Parathyroid adenoma (tissue), 2 donors: ENCODE results near the gene ARHGAP10.

Experiments
- H2AFZ ChIP-seq: fragments of 300-600 bp; sonication (generic); one replicate; pipeline ENCODE4 v1.7.0; 2017; ENCODE audit warnings: antibody characterized with exemption, mild to moderate bottlenecking
- H3K27ac ChIP-seq: fragments of 300-600 bp; sonication (generic); one replicate; pipeline ENCODE4 v1.7.0; 2017
- H3K27me3 ChIP-seq: fragments of 300-600 bp; sonication (generic); one replicate; pipeline ENCODE4 v1.7.0; 2017; ENCODE audit warnings: low read length; ENCODE audit not compliant: control insufficient read depth, insufficient read depth
- H3K36me3 ChIP-seq: fragments of 300-600 bp; sonication (generic); one replicate; pipeline ENCODE4 v1.7.0; 2017; ENCODE audit warnings: low read length; ENCODE audit not compliant: control insufficient read depth, insufficient read depth
- H3K4me1 ChIP-seq: fragments of 300-600 bp; sonication (generic); one replicate; pipeline ENCODE4 v1.7.0; 2017; ENCODE audit warnings: control low read depth
- H3K4me2 ChIP-seq: fragments of 300-600 bp; sonication (generic); one replicate; pipeline ENCODE4 v1.7.0; 2017; ENCODE audit warnings: low read length
- H3K4me3 ChIP-seq: fragments of 300-600 bp; sonication (generic); one replicate; pipeline ENCODE4 v1.7.0; 2017; ENCODE audit warnings: low read depth, low read length
- H3K79me2 ChIP-seq: fragments of 300-600 bp; sonication (generic); one replicate; pipeline ENCODE4 v1.7.0; 2017; ENCODE audit warnings: control low read depth
- H3K9ac ChIP-seq: fragments of 300-600 bp; sonication (generic); one replicate; pipeline ENCODE4 v1.7.0; 2017; ENCODE audit warnings: mild to moderate bottlenecking
- H3K9me3 ChIP-seq: fragments of 300-600 bp; sonication (generic); one replicate; pipeline ENCODE4 v1.7.0; 2017; ENCODE audit warnings: low read length; ENCODE audit not compliant: control insufficient read depth
- TF ChIP-seq, protein P1 (sequence below): fragments of 300-600 bp; sonication (generic); IDR thresholded peaks from one replicate; pipeline ENCODE4 v1.7.0; 2017; ENCODE audit warnings: antibody characterized with exemption, mild to moderate bottlenecking
- donor health status: primary hyperparathyroidism.

The ARHGAP10 gene

DNA sequence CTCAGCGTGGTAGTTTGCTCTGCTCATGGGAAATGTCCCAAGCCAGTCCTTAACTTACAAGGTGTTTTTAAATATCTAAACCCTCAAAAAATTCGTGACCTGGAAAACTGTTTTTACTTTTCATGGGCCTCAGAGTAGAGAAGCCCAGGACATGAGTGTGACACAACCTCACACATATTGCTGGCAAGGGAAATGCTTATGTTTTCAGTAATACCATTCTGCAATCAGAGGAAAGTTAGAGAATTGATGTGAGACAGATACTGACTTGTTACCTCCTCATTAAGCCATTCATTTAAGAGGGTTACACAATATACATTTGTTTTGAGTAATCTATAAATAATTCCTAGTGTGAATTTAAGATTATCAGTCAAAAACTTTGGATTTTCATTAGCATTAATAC, 209.5 kb downstream of the ARHGAP10 start:
- TF ChIP-seq, protein P1, sequence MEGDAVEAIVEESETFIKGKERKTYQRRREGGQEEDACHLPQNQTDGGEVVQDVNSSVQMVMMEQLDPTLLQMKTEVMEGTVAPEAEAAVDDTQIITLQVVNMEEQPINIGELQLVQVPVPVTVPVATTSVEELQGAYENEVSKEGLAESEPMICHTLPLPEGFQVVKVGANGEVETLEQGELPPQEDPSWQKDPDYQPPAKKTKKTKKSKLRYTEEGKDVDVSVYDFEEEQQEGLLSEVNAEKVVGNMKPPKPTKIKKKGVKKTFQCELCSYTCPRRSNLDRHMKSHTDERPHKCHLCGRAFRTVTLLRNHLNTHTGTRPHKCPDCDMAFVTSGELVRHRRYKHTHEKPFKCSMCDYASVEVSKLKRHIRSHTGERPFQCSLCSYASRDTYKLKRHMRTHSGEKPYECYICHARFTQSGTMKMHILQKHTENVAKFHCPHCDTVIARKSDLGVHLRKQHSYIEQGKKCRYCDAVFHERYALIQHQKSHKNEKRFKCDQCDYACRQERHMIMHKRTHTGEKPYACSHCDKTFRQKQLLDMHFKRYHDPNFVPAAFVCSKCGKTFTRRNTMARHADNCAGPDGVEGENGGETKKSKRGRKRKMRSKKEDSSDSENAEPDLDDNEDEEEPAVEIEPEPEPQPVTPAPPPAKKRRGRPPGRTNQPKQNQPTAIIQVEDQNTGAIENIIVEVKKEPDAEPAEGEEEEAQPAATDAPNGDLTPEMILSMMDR, result no peak
- no peaks in the 10 kb centered on the region for H3K27me3 ChIP-seq
- no peaks in the 10 kb centered on the region for H3K9me3 ChIP-seq
- H3K4me1 ChIP-seq, result no peaks in the 10 kb centered on the region
- no peak overlapping the region for H3K4me3 ChIP-seq
- no peak overlapping the region for H3K9ac ChIP-seq
- no peak overlapping the region for H3K4me2 ChIP-seq
- H3K36me3 ChIP-seq, result no peaks in the 10 kb centered on the region
- no peak overlapping the region for H3K27ac ChIP-seq
- no peak overlapping the region for H2AFZ ChIP-seq
- no peaks in the 10 kb centered on the region for H3K79me2 ChIP-seq

DNA sequence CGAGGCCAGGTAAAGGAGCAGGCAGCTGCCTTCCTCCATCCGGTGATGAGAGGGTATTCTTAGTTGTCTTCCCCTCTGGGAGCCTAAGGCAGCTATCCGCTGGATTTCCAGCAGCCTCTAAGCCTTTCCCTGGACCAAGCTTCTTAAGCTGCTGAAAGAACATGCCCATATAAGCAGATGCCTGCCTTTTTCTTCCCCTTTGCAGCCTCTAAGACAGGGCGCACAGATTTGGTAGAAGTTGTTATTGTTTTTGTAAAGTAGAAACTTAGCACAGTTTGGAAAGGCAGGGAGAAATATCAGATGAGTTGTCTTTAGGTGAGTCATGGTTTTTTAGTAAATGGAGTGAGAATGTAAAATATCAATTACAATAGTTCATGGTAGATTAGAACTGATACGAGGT, 210.8 kb downstream of the ARHGAP10 start:
- TF ChIP-seq, protein P1, result no peak
- no peak overlapping the region for H3K27ac ChIP-seq
- no peak overlapping the region for H3K4me2 ChIP-seq
- H3K36me3 ChIP-seq, result no peaks in the 10 kb centered on the region
- H3K4me3 ChIP-seq, result no peak overlapping the region
- no peaks in the 10 kb centered on the region for H3K9me3 ChIP-seq
- no peaks in the 10 kb centered on the region for H3K27me3 ChIP-seq
- no peaks in the 10 kb centered on the region for H3K79me2 ChIP-seq
- H2AFZ ChIP-seq, result no peak overlapping the region
- no peak overlapping the region for H3K9ac ChIP-seq
- H3K4me1 ChIP-seq, result no peaks in the 10 kb centered on the region

DNA sequence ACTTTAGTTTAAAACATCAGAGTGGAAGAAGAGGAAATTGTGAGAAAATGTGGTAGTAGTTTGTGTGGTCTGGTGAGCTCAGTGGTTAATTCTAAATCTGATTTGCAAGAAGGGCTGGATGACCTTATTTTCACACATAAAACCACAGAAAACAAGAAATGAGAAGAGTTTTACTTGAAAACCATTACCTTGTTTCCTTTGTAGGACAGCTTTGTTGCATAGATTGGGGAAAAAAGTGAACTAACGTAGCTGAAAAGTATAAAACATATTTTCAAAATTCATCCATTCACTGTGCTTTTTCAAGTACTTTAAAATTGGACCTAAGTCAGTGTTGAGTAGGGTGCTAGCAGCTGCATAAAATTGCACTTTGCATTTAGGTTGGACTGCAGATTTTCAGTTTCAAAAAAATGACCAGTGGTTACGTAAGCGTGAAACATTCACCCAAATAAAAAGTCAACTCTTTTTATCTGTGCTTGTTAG, 211.3 kb downstream of the ARHGAP10 start:
- Histone ChIP-seq H3K4me2 (no peak overlapping the region), H3K9me3 (no peaks in the 10 kb centered on the region), H3K4me1 (no peaks in the 10 kb centered on the region), H3K4me3 (no peak overlapping the region), H2AFZ (no peak overlapping the region), H3K9ac (no peak overlapping the region), H3K79me2 (no peaks in the 10 kb centered on the region), H3K36me3 (no peaks in the 10 kb centered on the region), H3K27ac (no peak overlapping the region), H3K27me3 (no peaks in the 10 kb centered on the region)
- TF ChIP-seq, protein P1, result no peak

DNA sequence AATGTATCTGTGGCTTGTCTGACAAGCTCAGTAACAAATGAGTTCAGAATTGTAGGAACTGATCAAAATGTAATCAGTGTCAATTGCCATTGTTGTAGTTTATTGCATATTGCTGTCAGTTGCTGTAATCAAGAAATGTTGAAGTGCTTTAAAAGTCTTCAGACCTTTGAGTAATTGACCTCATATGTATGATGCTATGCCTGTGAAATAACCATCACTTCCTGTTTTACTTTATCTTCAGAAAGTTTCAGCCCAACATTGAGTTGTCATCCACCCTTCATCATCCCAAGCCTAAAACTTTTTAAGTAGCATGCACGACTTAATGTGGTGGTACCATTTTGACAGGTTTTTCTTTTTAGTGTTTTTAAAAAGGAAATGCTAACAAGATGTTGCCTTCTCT, 212.4 kb downstream of the ARHGAP10 start:
- TF ChIP-seq, protein P1, result no peak
- no peaks in the 10 kb centered on the region for H3K79me2 ChIP-seq
- H3K9me3 ChIP-seq, result no peaks in the 10 kb centered on the region
- H3K36me3 ChIP-seq, result no peaks in the 10 kb centered on the region
- no peak overlapping the region for H2AFZ ChIP-seq
- no peak overlapping the region for H3K4me2 ChIP-seq
- H3K27me3 ChIP-seq, result no peaks in the 10 kb centered on the region
- H3K9ac ChIP-seq, result no peak overlapping the region
- no peaks in the 10 kb centered on the region for H3K4me1 ChIP-seq
- H3K4me3 ChIP-seq, result no peak overlapping the region
- H3K27ac ChIP-seq, result no peak overlapping the region

DNA sequence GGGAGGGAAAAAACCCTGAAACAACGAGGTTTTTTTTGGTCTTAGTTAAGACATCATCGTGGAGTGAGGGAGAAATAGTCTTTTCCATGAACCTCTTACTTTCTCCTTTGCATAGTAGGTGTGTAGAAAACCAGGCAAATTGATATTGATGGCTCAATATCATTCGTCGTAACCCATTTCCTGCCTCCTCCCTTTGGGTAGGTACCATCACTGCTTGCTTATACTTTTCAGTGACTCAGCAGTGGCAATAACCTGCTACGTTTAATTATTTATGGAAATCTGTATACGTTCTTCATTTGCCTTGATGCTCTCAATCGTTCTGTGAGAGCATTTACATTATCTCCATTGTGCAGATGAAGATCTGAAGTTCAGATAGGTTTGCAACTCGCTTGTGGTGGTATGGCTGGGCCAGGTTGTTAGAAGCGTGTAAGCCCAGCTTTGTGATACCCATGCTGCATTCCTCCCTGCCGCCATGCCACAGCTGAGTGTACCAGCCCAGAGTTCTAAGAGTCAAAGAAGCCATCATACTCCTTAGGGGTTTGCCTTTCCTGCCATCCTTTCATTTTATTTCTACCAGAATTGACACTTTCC, 212.9 kb downstream of the ARHGAP10 start:
- Histone ChIP-seq H3K9me3 (no peaks in the 10 kb centered on the region), H3K27ac (no peak overlapping the region), H3K4me3 (no peak overlapping the region), H3K9ac (no peak overlapping the region), H2AFZ (no peak overlapping the region), H3K4me1 (no peaks in the 10 kb centered on the region), H3K79me2 (no peaks in the 10 kb centered on the region), H3K27me3 (no peaks in the 10 kb centered on the region), H3K4me2 (no peak overlapping the region), H3K36me3 (no peaks in the 10 kb centered on the region)
- TF ChIP-seq, protein P1, result no peak
